Panc1 (cell line): ENCODE data around the gene PRLH.

Source experiments
- POLR2AphosphoS5 ChIP-seq: IDR thresholded peaks from 2 replicates; pipeline ENCODE4 v1.6.1; 2012; ENCODE audit warnings: mild to moderate bottlenecking, low read depth, low read length, moderate library complexity
- SIN3A ChIP-seq: IDR thresholded peaks from 2 replicates; pipeline ENCODE4 v1.6.1; 2012; ENCODE audit warnings: low read depth, mild to moderate bottlenecking, low read length, moderate library complexity, borderline replicate concordance; ENCODE audit not compliant: insufficient read depth
- TF ChIP-seq, protein P1 (sequence below): fragments of 450-650 bp; IDR thresholded peaks from 2 replicates; pipeline ENCODE4 v1.5.1; 2017; ENCODE audit warnings: mild to moderate bottlenecking
- TF ChIP-seq, protein P2 (sequence below), 2 experiments: IDR thresholded peaks; 2 replicates each; pipeline ENCODE4 v1.6.1; 2011 to 2012; ENCODE audit warnings: low read depth in 2 of 2, control low read depth in 1 of 2, low read length in 1 of 2, mild to moderate bottlenecking in 1 of 2, moderate library complexity in 1 of 2; ENCODE audit not compliant: insufficient read depth in 1 of 2

DNA sequence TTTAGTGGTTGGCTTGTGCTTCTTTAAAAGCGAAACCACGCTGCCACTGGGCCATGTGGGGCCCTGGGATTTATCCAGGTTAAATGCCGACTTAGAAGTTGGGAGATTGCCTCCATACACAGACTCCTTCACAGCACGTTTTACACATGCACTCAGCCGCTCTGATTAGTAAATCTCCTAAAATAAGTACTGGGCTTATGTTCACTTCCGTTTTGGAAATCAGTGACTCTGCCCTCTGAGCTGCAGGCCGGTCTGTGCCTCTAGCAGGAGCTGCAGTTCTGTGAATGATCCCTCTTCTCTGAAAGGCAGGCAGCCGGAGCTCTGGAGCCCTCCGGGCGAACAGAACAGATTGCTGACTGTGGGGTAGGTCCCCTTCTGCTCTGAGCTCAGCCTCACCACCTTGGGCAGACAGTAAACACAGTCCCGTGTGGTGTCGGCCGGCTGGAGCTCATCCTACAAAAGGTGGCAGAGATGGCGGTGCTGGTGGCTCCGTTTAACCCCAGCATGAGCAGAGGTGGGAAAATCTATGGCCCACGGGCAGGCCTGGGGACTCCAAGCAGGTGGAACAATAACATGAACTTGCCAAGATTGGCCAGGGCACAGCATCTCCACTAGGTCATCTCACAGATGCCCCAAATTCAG, 34.0 kb downstream of the PRLH start:
- TF ChIP-seq, protein P1, sequence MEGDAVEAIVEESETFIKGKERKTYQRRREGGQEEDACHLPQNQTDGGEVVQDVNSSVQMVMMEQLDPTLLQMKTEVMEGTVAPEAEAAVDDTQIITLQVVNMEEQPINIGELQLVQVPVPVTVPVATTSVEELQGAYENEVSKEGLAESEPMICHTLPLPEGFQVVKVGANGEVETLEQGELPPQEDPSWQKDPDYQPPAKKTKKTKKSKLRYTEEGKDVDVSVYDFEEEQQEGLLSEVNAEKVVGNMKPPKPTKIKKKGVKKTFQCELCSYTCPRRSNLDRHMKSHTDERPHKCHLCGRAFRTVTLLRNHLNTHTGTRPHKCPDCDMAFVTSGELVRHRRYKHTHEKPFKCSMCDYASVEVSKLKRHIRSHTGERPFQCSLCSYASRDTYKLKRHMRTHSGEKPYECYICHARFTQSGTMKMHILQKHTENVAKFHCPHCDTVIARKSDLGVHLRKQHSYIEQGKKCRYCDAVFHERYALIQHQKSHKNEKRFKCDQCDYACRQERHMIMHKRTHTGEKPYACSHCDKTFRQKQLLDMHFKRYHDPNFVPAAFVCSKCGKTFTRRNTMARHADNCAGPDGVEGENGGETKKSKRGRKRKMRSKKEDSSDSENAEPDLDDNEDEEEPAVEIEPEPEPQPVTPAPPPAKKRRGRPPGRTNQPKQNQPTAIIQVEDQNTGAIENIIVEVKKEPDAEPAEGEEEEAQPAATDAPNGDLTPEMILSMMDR: no peak
- TF ChIP-seq SIN3A (no peak), POLR2AphosphoS5 (no peak)
- TF ChIP-seq, protein P2, sequence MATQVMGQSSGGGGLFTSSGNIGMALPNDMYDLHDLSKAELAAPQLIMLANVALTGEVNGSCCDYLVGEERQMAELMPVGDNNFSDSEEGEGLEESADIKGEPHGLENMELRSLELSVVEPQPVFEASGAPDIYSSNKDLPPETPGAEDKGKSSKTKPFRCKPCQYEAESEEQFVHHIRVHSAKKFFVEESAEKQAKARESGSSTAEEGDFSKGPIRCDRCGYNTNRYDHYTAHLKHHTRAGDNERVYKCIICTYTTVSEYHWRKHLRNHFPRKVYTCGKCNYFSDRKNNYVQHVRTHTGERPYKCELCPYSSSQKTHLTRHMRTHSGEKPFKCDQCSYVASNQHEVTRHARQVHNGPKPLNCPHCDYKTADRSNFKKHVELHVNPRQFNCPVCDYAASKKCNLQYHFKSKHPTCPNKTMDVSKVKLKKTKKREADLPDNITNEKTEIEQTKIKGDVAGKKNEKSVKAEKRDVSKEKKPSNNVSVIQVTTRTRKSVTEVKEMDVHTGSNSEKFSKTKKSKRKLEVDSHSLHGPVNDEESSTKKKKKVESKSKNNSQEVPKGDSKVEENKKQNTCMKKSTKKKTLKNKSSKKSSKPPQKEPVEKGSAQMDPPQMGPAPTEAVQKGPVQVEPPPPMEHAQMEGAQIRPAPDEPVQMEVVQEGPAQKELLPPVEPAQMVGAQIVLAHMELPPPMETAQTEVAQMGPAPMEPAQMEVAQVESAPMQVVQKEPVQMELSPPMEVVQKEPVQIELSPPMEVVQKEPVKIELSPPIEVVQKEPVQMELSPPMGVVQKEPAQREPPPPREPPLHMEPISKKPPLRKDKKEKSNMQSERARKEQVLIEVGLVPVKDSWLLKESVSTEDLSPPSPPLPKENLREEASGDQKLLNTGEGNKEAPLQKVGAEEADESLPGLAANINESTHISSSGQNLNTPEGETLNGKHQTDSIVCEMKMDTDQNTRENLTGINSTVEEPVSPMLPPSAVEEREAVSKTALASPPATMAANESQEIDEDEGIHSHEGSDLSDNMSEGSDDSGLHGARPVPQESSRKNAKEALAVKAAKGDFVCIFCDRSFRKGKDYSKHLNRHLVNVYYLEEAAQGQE (IDR thresholded peaks at IDR 0.05; ENCODE audit: insufficient read depth in 1 of 2, low read depth in 2 of 2, low read length in 1 of 2): no peak
